SK-N-SH treated with all-trans-retinoic acid at 6 μM for 48 hours (cell line): ENCODE measurements around the gene ZDHHC9.
"Not testable (repeated sequence)": the region's sequence is repeated elsewhere in the genome, so short reads cannot be mapped to it uniquely, and the experiment has no call there.

ENCODE experiments used
- ATAC-seq: fragments of 200-7000 bp; cut with Tn5 transposase; 3 replicates; pipeline ENCODE4 v1.9.1; 2020; ENCODE audit warnings: mild to moderate bottlenecking, moderate library complexity
- ARNTL ChIP-seq: fragments of 450-650 bp; formaldehyde crosslinking; IDR thresholded peaks from 2 replicates; pipeline ENCODE4 v1.5.0; 2020; ENCODE audit warnings: low read depth, mild to moderate bottlenecking, moderate library complexity, borderline replicate concordance
- BACH2 ChIP-seq: fragments of 250-450 bp; sonication (Bioruptor Pico); IDR thresholded peaks from 2 replicates; pipeline ENCODE4 v1.9.0; 2021; ENCODE audit warnings: mild to moderate bottlenecking, borderline replicate concordance
- CSDC2 ChIP-seq: fragments of 250-450 bp; sonication (Bioruptor Pico); IDR thresholded peaks from 2 replicates; pipeline ENCODE4 v1.5.0; 2020; ENCODE audit warnings: mild to moderate bottlenecking, moderate library complexity
- CSRNP3 ChIP-seq: fragments of 250-450 bp; sonication (Bioruptor Pico); IDR thresholded peaks from 2 replicates; pipeline ENCODE4 v1.5.1; 2021; ENCODE audit warnings: mild to moderate bottlenecking, moderate library complexity
- ESRRG ChIP-seq: fragments of 250-450 bp; sonication (Bioruptor Pico); IDR thresholded peaks from 2 replicates; pipeline ENCODE4 v1.6.1; 2021; ENCODE audit warnings: mild to moderate bottlenecking
- GLIS3 ChIP-seq: fragments of 250-450 bp; sonication (Bioruptor Pico); IDR thresholded peaks from 2 replicates; pipeline ENCODE4 v1.5.0; 2020; ENCODE audit warnings: mild to moderate bottlenecking, moderate library complexity
- ISL1 ChIP-seq: fragments of 250-450 bp; sonication (Bioruptor Pico); IDR thresholded peaks from 2 replicates; pipeline ENCODE4 v2.1.2; 2022; ENCODE audit warnings: mild to moderate bottlenecking, moderate library complexity
- OSR1 ChIP-seq: fragments of 250-450 bp; sonication (Bioruptor Pico); IDR thresholded peaks from 2 replicates; pipeline ENCODE4 v1.8.0; 2022; ENCODE audit warnings: moderate library complexity, mild to moderate bottlenecking, inconsistent platforms
- PATZ1 ChIP-seq: fragments of 250-450 bp; sonication (Bioruptor Pico); IDR thresholded peaks from 2 replicates; pipeline ENCODE4 v1.8.0; 2020; ENCODE audit warnings: mild to moderate bottlenecking, moderate library complexity, borderline replicate concordance
- PPARA ChIP-seq: fragments of 250-450 bp; sonication (Bioruptor Pico); IDR thresholded peaks from 2 replicates; pipeline ENCODE4 v1.5.0; 2020; ENCODE audit warnings: mild to moderate bottlenecking, borderline replicate concordance
- TCF4 ChIP-seq: fragments of 250-450 bp; sonication (Bioruptor Pico); IDR thresholded peaks from 2 replicates; pipeline ENCODE4 v1.8.0; 2021; ENCODE audit warnings: mild to moderate bottlenecking, moderate library complexity, borderline replicate concordance
- TOX ChIP-seq: fragments of 250-450 bp; sonication (Bioruptor Pico); IDR thresholded peaks from 2 replicates; pipeline ENCODE4 v1.8.0; 2021; ENCODE audit warnings: mild to moderate bottlenecking, moderate library complexity, borderline replicate concordance
- TSHZ2 ChIP-seq: fragments of 250-450 bp; sonication (Bioruptor Pico); IDR thresholded peaks from 2 replicates; pipeline ENCODE4 v1.5.0; 2020; ENCODE audit warnings: mild to moderate bottlenecking, moderate library complexity
- ZC3H10 ChIP-seq: fragments of 250-450 bp; sonication (Bioruptor Pico); IDR thresholded peaks from 2 replicates; pipeline ENCODE4 v1.5.1; 2021; ENCODE audit warnings: mild to moderate bottlenecking, moderate library complexity
- ZFP3 ChIP-seq: fragments of 250-450 bp; sonication (Bioruptor Pico); IDR thresholded peaks from 2 replicates; pipeline ENCODE4 v1.5.0; 2020; ENCODE audit warnings: mild to moderate bottlenecking, moderate library complexity
- ZNF70 ChIP-seq: fragments of 450-650 bp; formaldehyde crosslinking; IDR thresholded peaks from 2 replicates; pipeline ENCODE4 v1.5.0; 2020; ENCODE audit warnings: mild to moderate bottlenecking, moderate library complexity
- ZNF8 ChIP-seq: fragments of 450-650 bp; formaldehyde crosslinking; IDR thresholded peaks from 2 replicates; pipeline ENCODE4 v1.5.0; 2020; ENCODE audit warnings: mild to moderate bottlenecking, moderate library complexity

The ZDHHC9 gene

GRCh38 chrX:129877401-129877800 lies 33.7 kb upstream of the ZDHHC9 start (continued):
- no peak for TF ChIP-seq ZFP3
- TF ChIP-seq, all 23 proteins: peak for 0

GRCh38 chrX:129876771-129877305 lies 33.2 kb upstream of the ZDHHC9 start:
- TF ChIP-seq ZNF8 (CRISPR knock-in tag) = no peak
- TF ChIP-seq, all 23 proteins: peak for 0
- peak; percentile 65 for ATAC-seq

- TF ChIP-seq ZNF70 (CRISPR knock-in tag) (no peak), ZFP3 (no peak), TSHZ2 (no peak), ISL1 (CRISPR knock-in tag) (no peak), GLIS3 (CRISPR knock-in tag) (no peak)
- ATAC-seq = peak; percentile 51
These were observed 32.0 kb upstream of the ZDHHC9 start for GRCh38 chrX:129875669-129876068.

- TF ChIP-seq ARNTL (CRISPR knock-in tag) (no peak), TSHZ2 (no peak), GLIS3 (CRISPR knock-in tag) (no peak), TOX (CRISPR knock-in tag) (no peak), ZNF70 (CRISPR knock-in tag) (no peak), BACH2 (CRISPR knock-in tag) (no peak), PATZ1 (CRISPR knock-in tag) (no peak), ESRRG (no peak), ZNF8 (CRISPR knock-in tag) (no peak), TCF4 (CRISPR knock-in tag) (no peak), ZC3H10 (CRISPR knock-in tag) (no peak), CSRNP3 (no peak), CSDC2 (CRISPR knock-in tag) (no peak), PPARA (CRISPR knock-in tag) (no peak), OSR1 (CRISPR knock-in tag) (no peak)
- ATAC-seq = no peak
These were observed 28.8 kb upstream of the ZDHHC9 start for GRCh38 chrX:129872524-129872923.

- not testable (repeated sequence) for ATAC-seq
These were observed 22.6 kb upstream of the ZDHHC9 start for GRCh38 chrX:129866321-129866720.

GRCh38 chrX:129859134-129859533 lies 15.4 kb upstream of the ZDHHC9 start:
- ATAC-seq = not testable (repeated sequence)

- not testable (repeated sequence) for ATAC-seq
These were observed 8.1 kb upstream of the ZDHHC9 start for GRCh38 chrX:129851825-129852224.
